Psoas muscle (tissue), 8 donors: ENCODE results near the gene HDDC3. TPM values are rescaled to one million over a fixed set of nuclear protein-coding genes. Genes with fewer than 3 reads are reported as not detected.

Experiments
- ATAC-seq, 4 donors: fragments of 200-7000 bp; cut with Tn5 transposase; one replicate each; pipeline ENCODE4 v1.9.1; 2020; ENCODE audit warnings: moderate library complexity in 3 of 4, mild to moderate bottlenecking in 2 of 4
- DNase-seq, 2 donors: peaks; one replicate each; pipeline ENCODE4 v3.0.0-alpha.2; 2020
- H3K27ac ChIP-seq: fragments of 200-600 bp; one replicate; pipeline ENCODE4 v1.8.0; 2022
- H3K27me3 ChIP-seq, 3 donors: fragments of 200-600 bp in 1 of 3; one replicate each; pipeline versions ENCODE4 v1.6.1 to v1.8.0; 2013 to 2022; ENCODE audit warnings: low read length in 2 of 3, mild to moderate bottlenecking in 2 of 3, moderate library complexity in 1 of 3; ENCODE audit not compliant: insufficient read depth in 3 of 3
- H3K36me3 ChIP-seq, 2 donors: fragments of 200-600 bp in 1 of 2; one replicate each; pipeline versions ENCODE4 v1.6.1 to v1.8.0; 2013 to 2022; ENCODE audit warnings: low read depth in 1 of 2, mild to moderate bottlenecking in 1 of 2, moderate library complexity in 1 of 2; ENCODE audit not compliant: insufficient read depth in 1 of 2
- H3K4me1 ChIP-seq: fragments of 200-600 bp; one replicate; pipeline ENCODE4 v1.8.0; 2022
- H3K4me3 ChIP-seq: fragments of 200-600 bp; one replicate; pipeline ENCODE4 v1.8.0; 2022; ENCODE audit warnings: mild to moderate bottlenecking
- H3K9me3 ChIP-seq: fragments of 200-600 bp; one replicate; pipeline ENCODE4 v1.8.0; 2022
- WGBS, 3 donors: extraction: QIAGEN DNeasy Blood & Tissue Kit; methylation state at CpG; one replicate each; pipeline versions ENCODE4 v1.1.6 to v1.1.7; 2013; 5-methylcytosine and 5-hydroxymethylcytosine counted together
- intact Hi-C, 2 donors: fragments of 100-400 bp; cut with DNase I; formaldehyde crosslinking; loops; one replicate each; pipeline versions ENCODE4 v1.11.0 to v1.14.2; 2022
- polyA plus RNA-seq, 3 donors: library from polyadenylated mRNA; stranded (reverse); fragments of 200-250 nt; gene quantifications; one replicate each; pipeline ENCODE4 v1.2.3, GENCODE V29; 2013
- total RNA-seq, 4 donors: library from RNA; stranded (reverse); fragmentation: NEBNext Ultra II Directional in 2 of 4; extraction: Animal tissue kit (Norgen Biotek cat#: 25700) in 2 of 4; gene quantifications; one replicate each; pipeline versions ENCODE4 v1.2.1 to v1.2.4, GENCODE V29; 2021 to 2023
- TF ChIP-seq, protein P1 (sequence below): fragments of 200-600 bp; IDR thresholded peaks from one replicate; pipeline ENCODE4 v1.8.0; 2022; ENCODE audit warnings: antibody characterized with exemption
- donor health status: healthy with polysubstance abuse.
- donor health status: DM: no; HTN: no; CAD: no; lungs with moderate emphysema.
- donor health status: Bipolar disorder and iron deficiency.
- donor health status: healthy.
- donor health status: DM: yes; HTN: yes; CAD: no.
- donor health status: DM: no; HTN: no; CAD: no.
- donor health status: DM: no; HTN: no; CAD: no.
- donor health status: DM: yes; HTN: yes; CAD: no.

Gene HDDC3
- total and polyA plus RNA-seq, 7 donors, result 7.2 to 25.5 (median 13.2) TPM

DNA sequence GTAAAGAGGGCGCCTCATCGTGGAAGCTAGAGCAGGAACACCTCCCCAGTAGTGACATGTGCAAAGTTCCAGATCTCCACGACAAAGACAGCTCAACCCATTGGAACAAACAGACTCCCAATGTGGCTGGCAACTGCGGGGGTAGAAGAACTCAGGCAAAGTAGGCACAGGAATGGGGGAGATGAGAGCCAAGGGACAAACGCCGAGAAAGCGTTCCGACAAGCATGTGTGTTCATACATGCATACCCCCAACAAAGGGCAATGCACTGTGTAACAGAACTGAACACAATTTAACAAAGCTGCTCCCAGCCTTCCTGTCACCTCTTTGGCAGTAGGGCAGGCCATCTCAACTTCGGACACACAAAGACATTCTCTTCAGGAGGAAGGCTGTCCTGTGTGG lies 33.9 kb upstream of the HDDC3 start:
- intact Hi-C loops, result no loop called here
- no peaks in the 10 kb centered on the region for H3K27me3 ChIP-seq
- no peak overlapping the region for H3K27ac ChIP-seq
- DNase-seq (no peak), ATAC-seq (no peak)
- 88 to 91% (median 90%) methylated on average over 9 of the region's 9 CpGs for WGBS, 3 donors
- H3K9me3 ChIP-seq, result no peaks in the 10 kb centered on the region
- H3K4me1 ChIP-seq, result no peaks in the 10 kb centered on the region
- no peak overlapping the region for H3K4me3 ChIP-seq
- peaks cover 6 to 67% of the 10 kb centered on the region in 2 donors for H3K36me3 ChIP-seq
- TF ChIP-seq, protein P1, sequence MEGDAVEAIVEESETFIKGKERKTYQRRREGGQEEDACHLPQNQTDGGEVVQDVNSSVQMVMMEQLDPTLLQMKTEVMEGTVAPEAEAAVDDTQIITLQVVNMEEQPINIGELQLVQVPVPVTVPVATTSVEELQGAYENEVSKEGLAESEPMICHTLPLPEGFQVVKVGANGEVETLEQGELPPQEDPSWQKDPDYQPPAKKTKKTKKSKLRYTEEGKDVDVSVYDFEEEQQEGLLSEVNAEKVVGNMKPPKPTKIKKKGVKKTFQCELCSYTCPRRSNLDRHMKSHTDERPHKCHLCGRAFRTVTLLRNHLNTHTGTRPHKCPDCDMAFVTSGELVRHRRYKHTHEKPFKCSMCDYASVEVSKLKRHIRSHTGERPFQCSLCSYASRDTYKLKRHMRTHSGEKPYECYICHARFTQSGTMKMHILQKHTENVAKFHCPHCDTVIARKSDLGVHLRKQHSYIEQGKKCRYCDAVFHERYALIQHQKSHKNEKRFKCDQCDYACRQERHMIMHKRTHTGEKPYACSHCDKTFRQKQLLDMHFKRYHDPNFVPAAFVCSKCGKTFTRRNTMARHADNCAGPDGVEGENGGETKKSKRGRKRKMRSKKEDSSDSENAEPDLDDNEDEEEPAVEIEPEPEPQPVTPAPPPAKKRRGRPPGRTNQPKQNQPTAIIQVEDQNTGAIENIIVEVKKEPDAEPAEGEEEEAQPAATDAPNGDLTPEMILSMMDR, result no peak

DNA sequence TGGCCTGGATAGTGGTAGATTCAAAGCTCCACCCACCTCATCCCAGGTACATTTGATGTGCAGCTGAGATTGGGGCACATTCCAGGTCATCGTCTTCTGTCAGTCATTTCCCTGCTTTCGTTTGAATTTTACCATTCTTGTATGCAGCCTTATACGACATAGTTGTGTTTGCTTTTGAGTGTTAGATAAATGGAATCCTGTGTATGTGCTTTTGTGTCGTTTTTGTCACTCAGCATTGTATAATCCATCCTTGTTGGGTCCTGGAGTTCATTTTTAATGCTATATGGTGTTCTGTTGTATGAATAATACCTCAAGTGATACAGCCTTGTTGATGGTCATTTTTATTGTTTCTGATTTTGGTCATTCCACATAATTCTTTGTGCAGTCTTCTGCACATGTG lies 29.7 kb upstream of the HDDC3 start:
- H3K9me3 ChIP-seq, result no peaks in the 10 kb centered on the region
- H3K4me3 ChIP-seq, result no peak overlapping the region
- no peaks in the 10 kb centered on the region for H3K27me3 ChIP-seq
- ATAC-seq, result no peak
- peaks cover 6 to 63% of the 10 kb centered on the region in 2 donors for H3K36me3 ChIP-seq
- H3K27ac ChIP-seq, result no peak overlapping the region
- TF ChIP-seq, protein P1, result no peak
- 88 to 91% (median 88%) methylated on average over 4 of the region's 4 CpGs for WGBS, 3 donors
- intact Hi-C loops, result loop anchor here in 1 of 2 donors (5.0 kb wide), 1 partner anchor 35 kb away; no protein-coding TSS in a partner anchor
- DNase-seq, result no peak
- peaks cover 16% of the 10 kb centered on the region for H3K4me1 ChIP-seq

DNA sequence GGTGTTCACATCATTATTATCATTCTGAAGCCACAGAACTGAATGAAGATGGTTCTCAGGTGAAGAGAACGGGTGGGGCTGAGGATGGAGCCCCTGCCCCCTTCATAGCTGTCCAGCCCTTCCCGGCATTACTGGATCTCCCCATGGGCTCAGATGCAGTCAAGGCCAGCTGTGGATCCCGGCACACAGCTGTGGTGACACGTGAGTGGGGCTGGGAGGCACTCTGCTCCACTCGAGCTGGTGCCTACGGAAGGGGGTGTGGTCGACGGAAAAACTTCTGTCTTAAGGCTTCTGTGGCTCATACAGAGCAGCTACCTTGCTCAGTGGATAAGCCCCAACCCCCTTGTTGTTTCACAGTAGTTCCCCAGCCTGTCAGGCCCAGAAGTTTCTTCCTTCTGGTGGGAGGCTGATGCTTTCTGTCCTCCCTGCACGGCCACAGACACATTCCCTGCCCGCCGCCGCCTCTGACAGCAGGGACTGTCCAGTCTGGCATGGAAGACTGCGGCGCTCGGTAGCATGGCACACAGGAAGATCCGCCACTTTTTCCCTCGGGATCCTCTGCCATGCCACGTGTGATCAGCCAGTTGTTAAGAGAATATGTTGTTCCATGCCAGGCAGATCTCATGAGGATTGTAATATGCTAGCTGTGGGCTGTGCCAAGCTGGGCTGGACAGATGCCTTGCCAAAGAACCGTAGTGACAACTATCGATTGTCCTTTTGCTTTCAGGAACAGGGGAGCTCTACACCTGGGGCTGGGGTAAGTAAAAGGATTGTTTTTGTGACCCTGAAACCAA lies 28.1 kb upstream of the HDDC3 start:
- WGBS, 3 donors, result 34 to 42% (median 34%) methylated on average over 20 of the region's 20 CpGs
- TF ChIP-seq, protein P1, result no peak
- peak overlapping the region; percentile 63 for H3K27ac ChIP-seq
- ATAC-seq, result no peak
- H3K4me1 ChIP-seq, result peaks cover 25% of the 10 kb centered on the region
- DNase-seq, result no peak
- no peaks in the 10 kb centered on the region for H3K9me3 ChIP-seq
- H3K4me3 ChIP-seq, result no peak overlapping the region
- no peaks in the 10 kb centered on the region for H3K27me3 ChIP-seq
- H3K36me3 ChIP-seq, result peaks cover 6 to 48% of the 10 kb centered on the region in 2 donors
- intact Hi-C loops, result loop anchor here in 1 of 2 donors (5.0 kb wide), 1 partner anchor 37 kb away; no protein-coding TSS in a partner anchor

DNA sequence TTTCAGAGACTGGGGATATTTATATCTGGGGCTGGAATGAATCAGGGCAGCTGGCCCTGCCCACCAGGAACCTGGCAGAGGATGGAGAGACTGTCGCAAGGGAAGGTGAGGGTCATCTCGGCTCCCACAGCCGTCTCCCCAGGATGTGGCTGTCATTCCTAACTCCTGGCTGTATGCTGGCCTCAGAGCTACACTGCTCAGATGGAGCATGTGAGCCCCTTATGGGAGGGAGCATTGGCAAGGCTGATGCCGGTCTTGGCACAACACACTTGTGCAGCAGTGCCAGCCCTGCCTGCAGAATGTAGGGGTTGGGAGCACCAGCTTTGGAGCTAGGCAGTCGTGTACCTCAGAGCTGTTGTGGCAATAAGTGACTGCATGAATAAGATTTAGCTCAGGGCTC lies 27.5 kb upstream of the HDDC3 start:
- peaks cover 28% of the 10 kb centered on the region for H3K4me1 ChIP-seq
- H3K27ac ChIP-seq, result peak overlapping the region; percentile 63
- peak; percentile 34 to 70 (median 62) for ATAC-seq
- 22 to 43% (median 34%) methylated on average over 5 of the region's 5 CpGs for WGBS, 3 donors
- peak in 1 of 2 donors; percentile 72 for DNase-seq
- TF ChIP-seq, protein P1, result no peak
- intact Hi-C loops, result loop anchor here (5.0 kb wide), 5 partner anchors 32 to 312 kb away; partner anchors contain the start of gene PRC1 (in 1 of the 2)
- no peak overlapping the region for H3K4me3 ChIP-seq
- no peaks in the 10 kb centered on the region for H3K27me3 ChIP-seq
- no peaks in the 10 kb centered on the region for H3K9me3 ChIP-seq
- H3K36me3 ChIP-seq, result peaks cover 6 to 42% of the 10 kb centered on the region in 2 donors
